A549 (cell line): ENCODE data around the gene KDM8. TPM values are rescaled to one million over a fixed set of nuclear protein-coding genes. Genes with fewer than 3 reads are reported as not detected.

ENCODE experiments used
- ATAC-seq, 2 experiments: fragments of 200-7000 bp in 1 of 2; fragments of >200 bp in 1 of 2; cut with Nextera tagmentation in 1 of 2; cut with Tn5 transposase in 1 of 2; 3 replicates each; pipeline versions ENCODE4 v1.8.0 to v1.9.1; 2018 to 2020; ENCODE audit warnings: mild to moderate bottlenecking in 1 of 2, moderate library complexity in 1 of 2
- CTCF ChIA-PET: fragments of 300-600 bp; sonication (Branson Sonifier 250); formaldehyde crosslinking; extraction: SDS; loops from one replicate; lab custom pipeline; 2021; ENCODE audit warnings: antibody characterized with exemption, inconsistent platforms; lab: Yijun Ruan, JAX
- POLR2A ChIA-PET: fragments of 350-600 bp; formaldehyde crosslinking; extraction: SDS; loops from one replicate; lab custom pipeline; 2021; ENCODE audit warnings: antibody characterized with exemption, inconsistent platforms; lab: Yijun Ruan, JAX
- DNase-seq, 2 experiments: peaks; one replicate each; pipeline versions ENCODE4 v3.0.0 to v3.0.0-alpha.2; 2011 to 2016; ENCODE audit warnings: low read depth in 1 of 2, low spot score in 1 of 2
- FAIRE-seq: peaks from 2 replicates; lab custom pipeline; 2011; peaks lifted over from hg19 to GRCh38; lab: Jason Lieb, UNC
- H3K27ac ChIP-seq, 2 experiments: fragments of >200 bp; sonication (Bioruptor Twin); formaldehyde crosslinking; 3 replicates each; pipeline ENCODE4 v1.5.1; 2016 to 2017
- H3K4me1 ChIP-seq: fragments of >200 bp; sonication (Bioruptor Twin); formaldehyde crosslinking; 3 replicates; pipeline ENCODE4 v1.6.1; 2016
- H3K4me2 ChIP-seq: fragments of >200 bp; sonication (Bioruptor Twin); formaldehyde crosslinking; 3 replicates; pipeline ENCODE4 v1.6.1; 2016
- H3K4me3 ChIP-seq: fragments of >200 bp; sonication (Bioruptor Twin); formaldehyde crosslinking; 3 replicates; pipeline ENCODE4 v1.5.1; 2016
- H3K9me3 ChIP-seq: fragments of >200 bp; sonication (Bioruptor Twin); formaldehyde crosslinking; 3 replicates; pipeline ENCODE4 v1.6.1; 2016
- BHLHE40 ChIP-seq: IDR thresholded peaks from 2 replicates; pipeline ENCODE4 v1.6.1; 2012; ENCODE audit warnings: low read depth, low read length, inconsistent platforms
- CEBPB ChIP-seq, 2 experiments: fragments of >200 bp in 1 of 2; sonication (Bioruptor Twin) in 1 of 2; formaldehyde crosslinking in 1 of 2; IDR thresholded peaks; 2 replicates each; pipeline ENCODE4 v1.6.1; 2012 to 2016
- CTCF ChIP-seq: fragments of >200 bp; sonication (Bioruptor Twin); formaldehyde crosslinking; IDR thresholded peaks from 3 replicates; pipeline ENCODE4 v1.5.1; 2016
- EHF ChIP-seq: fragments of 250-450 bp; sonication (Bioruptor Pico); IDR thresholded peaks from 2 replicates; pipeline ENCODE4 v1.5.0; 2020; ENCODE audit warnings: mild to moderate bottlenecking
- FOSB ChIP-seq: fragments of 250-450 bp; sonication (Bioruptor Pico); IDR thresholded peaks from 2 replicates; pipeline ENCODE4 v1.5.0; 2020; ENCODE audit warnings: mild to moderate bottlenecking, moderate library complexity
- GATA3 ChIP-seq: IDR thresholded peaks from 2 replicates; pipeline ENCODE4 v1.6.1; 2012; ENCODE audit warnings: borderline replicate concordance
- HES2 ChIP-seq: fragments of >200 bp; sonication (Bioruptor Twin); formaldehyde crosslinking; IDR thresholded peaks from 2 replicates; pipeline ENCODE4 v1.6.1; 2016
- HMGXB4 ChIP-seq: fragments of 250-450 bp; sonication (Bioruptor Pico); IDR thresholded peaks from 2 replicates; pipeline ENCODE4 v1.5.0; 2021; ENCODE audit warnings: mild to moderate bottlenecking, moderate library complexity, borderline replicate concordance
- HOXB13 ChIP-seq: fragments of 250-450 bp; sonication (Bioruptor Pico); IDR thresholded peaks from 2 replicates; pipeline ENCODE4 v1.5.0; 2020; ENCODE audit warnings: low read depth, mild to moderate bottlenecking, moderate library complexity
- HOXB5 ChIP-seq: fragments of 250-450 bp; sonication (Bioruptor Pico); IDR thresholded peaks from 2 replicates; pipeline ENCODE4 v1.5.0; 2020; ENCODE audit warnings: mild to moderate bottlenecking, moderate library complexity
- MAX ChIP-seq: IDR thresholded peaks from 2 replicates; pipeline ENCODE4 v1.6.1; 2012
- MAZ ChIP-seq: fragments of 150-350 bp; IDR thresholded peaks from 2 replicates; pipeline ENCODE4 v1.6.1; 2014; ENCODE audit warnings: antibody characterized with exemption, low read depth, low read length, borderline replicate concordance
- NPAS2 ChIP-seq: fragments of 250-450 bp; sonication (Bioruptor Pico); IDR thresholded peaks from 2 replicates; pipeline ENCODE4 v1.8.0; 2022; ENCODE audit warnings: mild to moderate bottlenecking, moderate library complexity, borderline replicate concordance
- RAD21 ChIP-seq, 2 experiments: fragments of >200 bp in 1 of 2; sonication (Bioruptor Twin) in 1 of 2; formaldehyde crosslinking in 1 of 2; IDR thresholded peaks in 1 of 2; conservative IDR thresholded peaks in 1 of 2; 2 replicates in 1 of 2; 3 replicates in 1 of 2; pipeline ENCODE4 v1.6.1; 2012 to 2018; ENCODE audit warnings: inconsistent platforms in 1 of 2
- RARB ChIP-seq: fragments of 250-450 bp; sonication (Bioruptor Pico); IDR thresholded peaks from 2 replicates; pipeline ENCODE4 v1.8.0; 2021; ENCODE audit warnings: mild to moderate bottlenecking, moderate library complexity
- SMC3 ChIP-seq: fragments of >200 bp; sonication (Bioruptor Twin); formaldehyde crosslinking; IDR thresholded peaks from 3 replicates; pipeline ENCODE4 v1.6.1; 2018; ENCODE audit warnings: inconsistent platforms
- ZFP36 ChIP-seq: fragments of 450-650 bp; IDR thresholded peaks from 2 replicates; pipeline ENCODE4 v1.6.1; 2014; ENCODE audit warnings: borderline replicate concordance; ENCODE audit not compliant: partially characterized antibody
- WGBS: methylation state at CpG from one replicate; pipeline ENCODE4 v1.1.6; 2017; ENCODE audit errors: missing lambda C conversion rate; 5-methylcytosine and 5-hydroxymethylcytosine counted together
- polyA plus RNA-seq, 4 experiments: library from polyadenylated mRNA; depleted of rRNA in 3 of 4; stranded (reverse); fragments of >200 nt; fragmentation: RNase III in 1 of 4; extraction: RNeasy Plus Mini Kit Qiagen cat#74134 plus additional on column Dnase treatment in 1 of 4; gene quantifications; 2 replicates in 3 of 4; 3 replicates in 1 of 4; pipeline ENCODE4 v1.2.3, GENCODE V29; 2011 to 2017
- TF ChIP-seq, protein P1 (sequence below): IDR thresholded peaks from 2 replicates; pipeline ENCODE4 v1.6.1; 2012; ENCODE audit warnings: low read depth, borderline replicate concordance

Gene KDM8
- polyA plus RNA-seq, 2 of the 4 experiments (the other 2 are of a cell fraction), result 1.6 to 2.3 TPM

DNA sequence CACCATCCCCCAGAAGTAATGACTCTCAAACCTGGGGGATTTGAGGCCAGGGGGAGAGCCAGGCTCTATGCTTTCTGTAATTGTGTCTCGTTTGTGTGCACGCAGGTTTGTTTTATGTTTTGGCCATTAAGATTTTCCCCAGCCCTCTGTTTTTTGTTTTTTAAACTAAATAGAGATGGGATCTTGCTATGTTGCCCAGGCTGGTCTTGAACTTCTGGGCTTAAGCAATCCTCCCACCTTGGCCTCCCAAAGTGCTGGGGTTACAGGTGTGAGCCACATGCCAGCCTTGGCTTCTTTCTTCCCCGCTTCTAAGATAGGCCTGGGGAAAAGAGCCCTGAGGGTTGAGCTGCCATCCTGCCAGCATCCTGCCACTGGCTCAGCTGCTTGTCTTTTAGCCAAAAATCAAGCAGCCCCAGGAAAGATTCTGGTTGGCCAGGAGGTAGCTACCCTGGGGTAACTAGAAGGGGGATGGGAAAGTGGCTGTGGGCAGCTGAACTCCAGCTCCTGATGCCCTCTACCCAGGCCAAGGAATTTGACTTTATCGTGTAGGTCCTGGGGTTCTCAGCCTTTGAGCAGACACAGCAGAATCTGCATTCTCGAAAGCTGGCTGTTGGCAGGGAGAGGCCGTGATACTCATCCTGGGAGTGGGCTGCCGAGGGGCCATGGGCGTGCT is 18.4 kb downstream of the KDM8 start:
- H3K4me1 ChIP-seq, result peaks cover 6% of the 10 kb centered on the region; the same call in 2 of the 3 replicates
- TF ChIP-seq MAX (no peak), HMGXB4 (CRISPR knock-in tag) (no peak), SMC3 (no peak), CEBPB (IDR thresholded peaks at IDR 0.05) (no peak), NPAS2 (no peak), HOXB13 (CRISPR knock-in tag) (no peak), MAZ (no peak), EHF (CRISPR knock-in tag) (no peak), RARB (CRISPR knock-in tag) (no peak), RAD21 (conservative IDR thresholded peaks at IDR 0.05 in 1 of 2, IDR thresholded peaks at IDR 0.05 in 1 of 2) (no peak)
- TF ChIP-seq, all 56 proteins: peak for 0
- FAIRE-seq (no peak), DNase-seq (no peak), ATAC-seq (no peak)
- ChIA-PET CTCF (interaction anchor here (0.6 to 7.4 kb wide), 6 partner anchors 11 to 230 kb away, joined by 3 to 72 read pairs (median 6); no protein-coding TSS in a partner anchor), POLR2A (interaction anchor here (2.3 kb wide), 1 partner anchor 18 kb away, joined by 7 read pairs; the partner anchor contains the start of gene KDM8)
- H3K27ac ChIP-seq, result no peak overlapping the region
- no peaks in the 10 kb centered on the region for H3K9me3 ChIP-seq
- H3K4me3 ChIP-seq, result no peak overlapping the region
- 84% methylated on average over 8 of the region's 8 CpGs for WGBS
- no peak overlapping the region for H3K4me2 ChIP-seq

- no peak overlapping the region for H3K4me3 ChIP-seq
- H3K9me3 ChIP-seq, result no peaks in the 10 kb centered on the region
- H3K4me1 ChIP-seq, result peaks cover 6% of the 10 kb centered on the region; the same call in 2 of the 3 replicates
- ChIA-PET CTCF (interaction anchor here (0.6 to 7.4 kb wide), 9 partner anchors 12 to 229 kb away, joined by 3 to 72 read pairs (median 3); no protein-coding TSS in a partner anchor), POLR2A (interaction anchor here (2.3 kb wide), 1 partner anchor 19 kb away, joined by 7 read pairs; the partner anchor contains the start of gene KDM8)
- FAIRE-seq, result no peak
- 73% methylated on average over 27 of the region's 30 CpGs for WGBS
- H3K4me2 ChIP-seq, result no peak overlapping the region
- no peak for TF ChIP-seq HES2
- TF ChIP-seq ZFP36, result no peak
- no peak for TF ChIP-seq HOXB5 (CRISPR knock-in tag)
- no peak for TF ChIP-seq FOSB (CRISPR knock-in tag)
- TF ChIP-seq, protein P1, sequence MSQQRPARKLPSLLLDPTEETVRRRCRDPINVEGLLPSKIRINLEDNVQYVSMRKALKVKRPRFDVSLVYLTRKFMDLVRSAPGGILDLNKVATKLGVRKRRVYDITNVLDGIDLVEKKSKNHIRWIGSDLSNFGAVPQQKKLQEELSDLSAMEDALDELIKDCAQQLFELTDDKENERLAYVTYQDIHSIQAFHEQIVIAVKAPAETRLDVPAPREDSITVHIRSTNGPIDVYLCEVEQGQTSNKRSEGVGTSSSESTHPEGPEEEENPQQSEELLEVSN, result no peak
- TF ChIP-seq, all 56 proteins: peak for 0
- ATAC-seq (peak in 1 of 2 experiments; percentile 24; a peak in 3 of 6 replicates), DNase-seq (no peak)
- H3K27ac ChIP-seq, result no peak overlapping the region
Observed at GRCh38 chr16:27222249-27223225, 19.2 kb downstream of the KDM8 start.

- no peaks in the 10 kb centered on the region for H3K9me3 ChIP-seq
- ATAC-seq (peak in 1 of 2 experiments; percentile 52; a peak in 3 of 6 replicates), DNase-seq (no peak), FAIRE-seq (no peak)
- TF ChIP-seq RAD21 (conservative IDR thresholded peaks at IDR 0.05 in 1 of 2, IDR thresholded peaks at IDR 0.05 in 1 of 2) (peak; percentile 23 to 26; a peak in 2 of 5 replicates), BHLHE40 (no peak), GATA3 (no peak), CTCF (no peak)
- POLR2A ChIA-PET, result no interaction called here
- WGBS, result 78% methylated on average over 6 of the region's 8 CpGs
- no peak overlapping the region for H3K4me3 ChIP-seq
- CTCF ChIA-PET, result interaction anchor here (0.9 to 7.4 kb wide), 7 partner anchors 11 to 150 kb away, joined by 3 to 72 read pairs (median 5); no protein-coding TSS in a partner anchor
- H3K4me2 ChIP-seq, result no peak overlapping the region
- peaks cover 6% of the 10 kb centered on the region; the same call in 2 of the 3 replicates for H3K4me1 ChIP-seq
- no peak overlapping the region for H3K27ac ChIP-seq
Observed at GRCh38 chr16:27223226-27223610, 19.9 kb downstream of the KDM8 start.
